Stimulated activated CD4-positive, alpha-beta T cell treated with anti-CD3 and anti-CD28 coated beads, Interleukin-1b, Interleukin-23, amount 100 ng/mL, for 1 hour (primary cell): ENCODE data around the gene FBXL16.
A peak's percentile ranks its signal among the peaks of the same experiment; 100 is the strongest.
"Not testable (repeated sequence)": the region's sequence is repeated elsewhere in the genome, so short reads cannot be mapped to it uniquely, and the experiment has no call there.

ENCODE experiments used
- DNase-seq, 2 donors: peaks; one replicate each; pipeline ENCODE4 v3.0.0-alpha.2; 2020; ENCODE audit warnings: low read depth in 2 of 2

FBXL16 gene

GRCh38 chr16:692356-693108 lies 13.1 kb downstream of the FBXL16 start:
- DNase-seq = no peak

- DNase-seq = not testable (repeated sequence)
Observed at GRCh38 chr16:691242-691641, 14.4 kb downstream of the FBXL16 start.

GRCh38 chr16:689175-689897 lies 16.3 kb downstream of the FBXL16 start:
- DNase-seq = no peak

GRCh38 chr16:687499-687898 lies 18.1 kb downstream of the FBXL16 start:
- DNase-seq = no peak

- DNase-seq = no peak
Observed at GRCh38 chr16:686459-687260, 18.9 kb downstream of the FBXL16 start.

GRCh38 chr16:685967-686366 lies 19.6 kb downstream of the FBXL16 start:
- DNase-seq = no peak

- DNase-seq = no peak
Observed at GRCh38 chr16:684961-685696, 20.5 kb downstream of the FBXL16 start.

GRCh38 chr16:684071-684794 lies 21.4 kb downstream of the FBXL16 start, which contains the start of gene JMJD8:
Gene JMJD8, minus strand, starts transcription at chr16:684334. Its CDS starts 15 bp downstream, at chr16:684319.
- peak; percentile 91 to 98 for DNase-seq

- no peak for DNase-seq
Observed at GRCh38 chr16:683396-684070, 22.1 kb downstream of the FBXL16 start.

- no peak for DNase-seq
Observed at GRCh38 chr16:682493-683395, 22.9 kb downstream of the FBXL16 start.

GRCh38 chr16:681746-682427 lies 23.7 kb downstream of the FBXL16 start:
- no peak for DNase-seq

- no peak for DNase-seq
Observed at GRCh38 chr16:680967-681745, 24.4 kb downstream of the FBXL16 start.

- DNase-seq = no peak
Observed at GRCh38 chr16:680625-680945, 25.0 kb downstream of the FBXL16 start.

- peak; percentile 67 to 89 for DNase-seq
Observed at GRCh38 chr16:679814-680624, 25.6 kb downstream of the FBXL16 start, which contains the start of gene STUB1. Gene STUB1, plus strand, starts transcription at chr16:680410. Its CDS starts 116 bp downstream, at chr16:680526.

- no peak for DNase-seq
Observed at GRCh38 chr16:678858-679813, 26.5 kb downstream of the FBXL16 start.
